NK-92 (cell line): ENCODE results near the gene MEIKIN.

ENCODE experiments used
- DNase-seq: peaks from one replicate; lab custom pipeline; 2025; ENCODE audit not compliant: unreplicated experiment; lab: John Stamatoyannopoulos, UW

The MEIKIN gene

DNA sequence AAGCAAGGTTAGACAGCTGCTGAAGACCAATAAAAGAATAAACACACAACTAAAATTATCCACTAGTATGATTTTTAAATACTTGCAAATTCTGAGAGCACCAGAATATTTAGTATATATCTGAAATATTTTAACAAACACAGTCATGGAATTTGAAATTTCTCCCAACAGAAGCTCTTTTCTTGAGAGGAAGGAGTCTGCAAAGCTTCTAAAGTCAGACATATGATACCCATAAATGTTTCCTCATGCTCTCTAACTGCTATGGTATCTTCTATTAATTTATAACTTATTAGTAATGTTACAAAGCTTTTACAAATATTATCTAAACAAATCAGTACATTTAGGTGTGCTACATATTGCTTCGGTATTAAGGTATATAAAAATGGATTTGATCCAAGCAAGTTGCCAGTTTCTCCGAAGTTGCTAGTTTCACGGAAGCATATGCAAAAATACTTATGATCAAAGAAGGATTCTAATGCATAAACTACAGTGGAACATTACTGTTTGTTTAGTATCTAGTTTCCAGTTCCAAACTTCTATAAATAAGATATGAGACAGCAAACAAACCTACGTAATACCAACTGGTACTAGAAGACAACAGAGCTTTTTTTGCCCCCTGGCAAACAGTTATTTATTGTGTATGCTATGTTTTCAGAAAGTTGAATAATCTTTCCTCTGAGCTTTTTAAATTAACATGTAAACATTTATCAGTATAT is 170.7 kb downstream of the MEIKIN start:
- no peak for DNase-seq

DNA sequence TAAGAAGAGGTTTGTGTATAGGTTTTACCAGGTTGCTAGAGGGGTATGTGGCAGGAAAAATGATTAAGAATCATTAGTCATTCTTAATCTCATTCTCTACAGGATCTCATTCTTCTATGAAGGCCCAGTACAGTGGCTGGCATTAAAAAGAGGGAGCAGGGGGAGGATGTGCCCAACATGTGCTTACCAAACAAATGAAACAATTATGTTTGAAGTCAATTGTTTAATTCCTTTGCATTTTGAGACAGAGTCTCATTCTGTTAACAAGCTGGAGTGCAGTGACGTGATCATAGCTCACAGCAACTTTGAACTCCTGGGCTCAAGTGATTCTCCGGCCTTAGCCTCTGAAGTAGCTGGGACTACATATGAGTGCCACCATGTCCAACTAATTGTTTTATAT is 171.7 kb downstream of the MEIKIN start:
- no peak for DNase-seq

DNA sequence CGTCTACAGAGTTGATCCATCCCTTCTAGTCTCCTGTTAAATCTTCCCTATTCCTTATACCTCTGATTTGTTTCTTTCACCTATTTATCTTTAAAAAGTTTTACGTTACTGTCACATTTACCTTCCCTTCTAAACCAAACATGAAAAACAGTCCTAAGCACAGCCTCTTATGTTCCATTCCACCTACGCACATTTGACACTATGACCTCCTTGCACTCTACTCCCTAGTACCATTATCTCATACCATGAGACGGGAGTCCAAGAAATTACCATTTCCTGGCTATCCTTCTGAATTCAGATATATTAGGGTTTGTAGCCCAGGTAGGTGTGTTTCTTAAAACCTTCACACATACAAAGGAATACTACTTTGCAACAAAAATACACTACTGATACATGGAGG is 173.8 kb downstream of the MEIKIN start:
- DNase-seq, result no peak

- DNase-seq, result no peak
Observed at GRCh38 chr5:131769961-131770360, 175.5 kb downstream of the MEIKIN start.

DNA sequence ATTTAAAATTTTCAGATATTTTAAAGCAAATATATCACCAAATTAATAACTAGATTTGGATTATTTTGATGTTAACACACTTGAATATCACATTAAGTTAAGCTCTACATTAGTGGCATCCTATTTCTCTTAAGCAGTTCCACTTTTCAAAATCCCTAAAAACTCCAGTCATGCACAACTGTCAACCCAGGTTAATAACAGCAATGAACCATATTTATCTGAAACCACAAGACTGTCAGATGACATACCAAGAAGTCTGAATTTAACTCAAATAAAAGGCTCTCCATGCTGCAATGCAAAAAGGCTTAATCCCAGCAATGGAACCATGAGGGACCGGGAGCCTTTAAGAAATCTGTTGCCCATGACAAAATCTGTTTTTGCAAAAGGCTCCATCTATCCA is 176.1 kb downstream of the MEIKIN start:
- DNase-seq, result no peak

- no peak for DNase-seq
Observed at GRCh38 chr5:131767891-131768290, 177.6 kb downstream of the MEIKIN start.

- DNase-seq, result no peak
Observed at GRCh38 chr5:131766689-131767088, 178.8 kb downstream of the MEIKIN start.

GRCh38 chr5:131765261-131765660 is 180.2 kb downstream of the MEIKIN start:
- DNase-seq, result no peak

- no peak for DNase-seq
Observed at GRCh38 chr5:131763968-131764367, 181.5 kb downstream of the MEIKIN start.

GRCh38 chr5:131760793-131761192 is 184.7 kb downstream of the MEIKIN start:
- no peak for DNase-seq

- no peak for DNase-seq
Observed at GRCh38 chr5:131759704-131760103, 185.8 kb downstream of the MEIKIN start.

DNA sequence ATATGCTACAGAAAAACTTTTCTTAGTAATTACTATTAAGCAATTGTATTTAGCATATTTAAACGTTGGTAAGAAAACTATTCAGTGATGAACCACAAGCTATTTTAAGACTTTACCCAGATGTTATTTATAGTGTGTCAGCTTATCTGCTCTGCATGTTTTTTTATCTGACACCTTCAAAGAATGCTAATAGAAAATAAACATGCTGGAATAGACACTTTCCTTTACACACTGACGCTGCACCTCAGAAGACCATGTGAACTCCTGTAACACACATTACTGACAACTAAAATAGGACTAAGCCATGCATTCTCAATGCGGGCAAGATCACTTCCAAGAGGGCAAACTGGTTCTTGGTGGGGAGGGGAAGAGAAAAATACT is 187.0 kb downstream of the MEIKIN start:
- no peak for DNase-seq

- no peak for DNase-seq
Observed at GRCh38 chr5:131757830-131758519, 187.5 kb downstream of the MEIKIN start.
